GM10266 (cell line): Measurements from ENCODE around the gene TBX1.

Experiments
- DNase-seq: peaks from one replicate; pipeline ENCODE4 v3.0.0; 2012; ENCODE audit errors: extremely low spot score
- TF ChIP-seq, protein P1 (sequence below): IDR thresholded peaks from 2 replicates; pipeline ENCODE4 v1.5.1; 2012; ENCODE audit warnings: mild to moderate bottlenecking, low read depth; ENCODE audit not compliant: control insufficient read depth, insufficient read depth; ENCODE audit errors: missing control alignments

Gene TBX1

DNA sequence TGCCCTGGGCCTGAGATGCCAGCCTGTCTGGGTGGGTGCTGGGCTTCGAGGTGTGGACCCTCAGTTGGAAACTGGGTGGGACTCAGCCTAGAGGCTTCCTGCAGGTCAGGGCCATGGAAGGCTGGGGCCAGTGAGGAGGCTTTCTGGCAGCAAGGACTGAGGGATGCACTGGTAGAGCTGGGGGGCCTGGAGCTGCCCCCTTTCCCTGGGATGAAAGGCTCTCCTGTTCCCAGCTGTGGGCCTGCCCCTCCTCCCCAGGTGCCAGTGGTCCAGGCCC, 43.8 kb upstream of the TBX1 start:
- DNase-seq = no peak
- TF ChIP-seq, protein P1, sequence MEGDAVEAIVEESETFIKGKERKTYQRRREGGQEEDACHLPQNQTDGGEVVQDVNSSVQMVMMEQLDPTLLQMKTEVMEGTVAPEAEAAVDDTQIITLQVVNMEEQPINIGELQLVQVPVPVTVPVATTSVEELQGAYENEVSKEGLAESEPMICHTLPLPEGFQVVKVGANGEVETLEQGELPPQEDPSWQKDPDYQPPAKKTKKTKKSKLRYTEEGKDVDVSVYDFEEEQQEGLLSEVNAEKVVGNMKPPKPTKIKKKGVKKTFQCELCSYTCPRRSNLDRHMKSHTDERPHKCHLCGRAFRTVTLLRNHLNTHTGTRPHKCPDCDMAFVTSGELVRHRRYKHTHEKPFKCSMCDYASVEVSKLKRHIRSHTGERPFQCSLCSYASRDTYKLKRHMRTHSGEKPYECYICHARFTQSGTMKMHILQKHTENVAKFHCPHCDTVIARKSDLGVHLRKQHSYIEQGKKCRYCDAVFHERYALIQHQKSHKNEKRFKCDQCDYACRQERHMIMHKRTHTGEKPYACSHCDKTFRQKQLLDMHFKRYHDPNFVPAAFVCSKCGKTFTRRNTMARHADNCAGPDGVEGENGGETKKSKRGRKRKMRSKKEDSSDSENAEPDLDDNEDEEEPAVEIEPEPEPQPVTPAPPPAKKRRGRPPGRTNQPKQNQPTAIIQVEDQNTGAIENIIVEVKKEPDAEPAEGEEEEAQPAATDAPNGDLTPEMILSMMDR = no peak

DNA sequence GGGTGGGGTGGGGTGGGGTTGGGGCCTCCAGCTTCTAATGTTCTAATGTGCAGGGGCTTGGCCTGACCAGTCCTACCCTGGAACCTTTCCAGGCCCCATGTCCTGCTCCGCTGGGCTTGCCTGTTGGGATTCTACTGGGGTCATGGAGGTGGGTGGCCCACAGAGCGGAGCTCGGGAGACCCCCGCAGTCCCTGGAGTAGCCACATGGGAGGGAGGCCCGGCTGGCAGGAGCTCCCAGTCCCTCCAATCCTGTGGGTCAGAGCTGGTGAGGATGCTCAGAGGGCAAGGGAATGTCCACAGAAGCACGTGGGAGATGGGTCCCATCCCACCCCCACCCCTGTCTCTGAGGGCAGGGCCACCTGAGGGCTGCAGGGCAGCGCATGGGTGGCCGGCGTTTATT, 43.4 kb upstream of the TBX1 start:
- TF ChIP-seq, protein P1 = no peak
- DNase-seq = no peak

DNA sequence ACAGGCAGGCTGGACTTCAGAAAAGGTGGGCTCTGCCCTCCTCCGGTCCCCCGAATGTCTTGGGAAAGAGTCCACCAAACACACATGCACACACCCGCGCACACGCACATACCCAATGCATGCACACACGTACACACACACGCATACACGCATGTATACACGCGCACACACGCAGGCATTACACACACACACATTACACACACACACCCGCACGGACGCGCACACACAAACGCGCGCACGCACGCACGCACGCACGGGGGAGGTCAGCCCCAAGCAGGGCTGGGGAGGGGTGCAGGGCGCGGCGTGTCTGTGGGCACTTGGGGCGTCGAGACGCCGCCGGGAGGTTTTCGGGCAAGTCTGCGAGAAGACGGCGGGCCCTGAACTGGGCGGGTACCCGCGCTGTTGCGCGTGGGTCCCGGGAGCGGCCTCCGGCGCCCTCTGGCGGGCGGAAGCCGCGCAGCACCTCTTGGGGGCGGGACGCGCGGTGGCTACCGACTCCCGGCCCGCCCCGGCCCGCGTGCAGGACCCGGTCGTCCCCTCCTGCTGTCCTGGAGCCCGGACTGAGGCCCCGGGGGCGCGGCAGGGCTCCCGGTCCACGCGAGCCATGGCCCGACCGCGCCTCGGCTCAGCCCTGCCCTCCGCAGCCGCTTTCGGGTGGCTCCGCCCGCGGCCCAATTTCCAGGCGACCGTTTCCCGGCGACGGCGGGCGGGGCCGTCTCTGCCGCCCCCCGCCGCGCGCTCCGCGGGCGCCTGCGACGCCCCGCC, 42.7 kb upstream of the TBX1 start:
- TF ChIP-seq, protein P1 = peak; percentile 88
- DNase-seq = peak; percentile 96

DNA sequence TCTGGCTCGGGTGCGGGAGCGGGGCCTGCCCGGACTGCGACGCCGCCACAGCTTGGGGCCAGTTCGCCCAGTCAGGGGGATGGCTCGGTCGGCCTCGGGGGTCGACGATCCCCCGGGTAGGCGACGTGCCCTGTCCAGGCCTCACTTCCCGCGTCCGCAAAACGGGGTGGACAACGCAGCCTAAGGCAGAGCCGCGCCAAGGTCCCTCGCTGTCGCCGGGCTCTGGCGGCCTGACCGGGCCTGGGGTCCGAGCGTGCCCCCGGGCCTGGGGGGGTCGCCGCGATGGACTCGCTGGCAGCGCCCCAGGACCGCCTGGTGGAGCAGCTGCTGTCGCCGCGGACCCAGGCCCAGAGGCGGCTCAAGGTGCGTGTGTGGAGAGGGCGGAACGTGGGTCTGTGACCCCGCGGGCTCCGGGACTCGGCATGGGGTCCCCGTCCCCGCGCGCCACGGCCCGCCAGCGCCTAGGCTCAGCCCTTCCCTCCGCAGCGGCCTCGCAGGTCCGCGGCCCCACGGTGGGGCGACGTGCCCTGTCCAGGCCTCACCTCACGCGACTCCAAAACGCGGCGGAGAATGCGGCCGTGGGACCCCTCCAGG, 42.0 kb upstream of the TBX1 start:
- DNase-seq = no peak
- TF ChIP-seq, protein P1 = no peak

DNA sequence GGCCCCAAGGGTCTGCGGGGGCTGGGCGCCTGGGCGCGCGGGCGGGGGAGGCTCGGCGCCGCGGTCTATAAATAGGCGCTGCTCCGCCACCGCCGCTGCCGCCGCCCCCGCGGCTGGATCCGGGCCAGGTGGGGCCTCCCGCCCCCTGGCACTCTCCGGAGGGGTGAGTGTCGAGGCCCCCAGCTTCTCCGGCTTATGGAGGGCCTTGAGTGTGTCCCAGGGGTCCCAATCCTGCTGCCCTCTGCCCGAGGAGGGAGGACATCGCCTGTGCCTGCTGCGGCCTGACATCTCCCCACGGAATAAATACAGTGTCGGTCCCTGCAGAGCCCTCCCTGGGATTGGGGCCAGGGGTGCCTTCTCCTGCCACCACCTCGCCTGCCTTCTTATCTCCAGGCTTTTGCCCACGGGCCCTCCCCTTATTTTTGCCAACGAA, 41.5 kb upstream of the TBX1 start:
- TF ChIP-seq, protein P1 = no peak

DNA sequence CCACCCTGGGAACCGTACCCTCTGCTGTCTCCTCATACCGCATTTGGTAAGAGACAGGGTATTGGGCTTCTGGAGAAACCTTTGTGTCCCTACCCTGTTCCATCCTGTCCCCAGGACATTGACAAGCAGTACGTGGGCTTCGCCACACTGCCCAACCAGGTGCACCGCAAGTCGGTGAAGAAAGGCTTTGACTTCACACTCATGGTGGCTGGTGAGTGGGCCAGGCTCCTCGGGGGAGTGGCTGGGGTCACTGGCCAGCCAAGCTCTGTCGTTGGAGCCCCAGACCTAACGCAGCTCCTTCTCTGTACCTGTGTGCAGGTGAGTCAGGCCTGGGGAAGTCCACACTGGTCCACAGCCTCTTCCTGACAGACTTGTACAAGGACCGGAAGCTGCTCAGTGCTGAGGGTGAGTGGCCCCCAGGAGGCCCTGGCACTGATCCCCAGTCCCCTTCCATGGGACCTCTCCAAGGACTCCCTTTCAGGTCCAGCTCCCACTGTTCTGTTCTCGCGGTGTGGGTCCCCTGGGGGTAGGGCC, 41.0 kb upstream of the TBX1 start:
- TF ChIP-seq, protein P1 = no peak
- DNase-seq = no peak

More for the DNA sequence above, 41.5 kb upstream of the TBX1 start:
- DNase-seq = no peak
